ENCODE data around the gene DOP1B.

Gene DOP1B

DNA sequence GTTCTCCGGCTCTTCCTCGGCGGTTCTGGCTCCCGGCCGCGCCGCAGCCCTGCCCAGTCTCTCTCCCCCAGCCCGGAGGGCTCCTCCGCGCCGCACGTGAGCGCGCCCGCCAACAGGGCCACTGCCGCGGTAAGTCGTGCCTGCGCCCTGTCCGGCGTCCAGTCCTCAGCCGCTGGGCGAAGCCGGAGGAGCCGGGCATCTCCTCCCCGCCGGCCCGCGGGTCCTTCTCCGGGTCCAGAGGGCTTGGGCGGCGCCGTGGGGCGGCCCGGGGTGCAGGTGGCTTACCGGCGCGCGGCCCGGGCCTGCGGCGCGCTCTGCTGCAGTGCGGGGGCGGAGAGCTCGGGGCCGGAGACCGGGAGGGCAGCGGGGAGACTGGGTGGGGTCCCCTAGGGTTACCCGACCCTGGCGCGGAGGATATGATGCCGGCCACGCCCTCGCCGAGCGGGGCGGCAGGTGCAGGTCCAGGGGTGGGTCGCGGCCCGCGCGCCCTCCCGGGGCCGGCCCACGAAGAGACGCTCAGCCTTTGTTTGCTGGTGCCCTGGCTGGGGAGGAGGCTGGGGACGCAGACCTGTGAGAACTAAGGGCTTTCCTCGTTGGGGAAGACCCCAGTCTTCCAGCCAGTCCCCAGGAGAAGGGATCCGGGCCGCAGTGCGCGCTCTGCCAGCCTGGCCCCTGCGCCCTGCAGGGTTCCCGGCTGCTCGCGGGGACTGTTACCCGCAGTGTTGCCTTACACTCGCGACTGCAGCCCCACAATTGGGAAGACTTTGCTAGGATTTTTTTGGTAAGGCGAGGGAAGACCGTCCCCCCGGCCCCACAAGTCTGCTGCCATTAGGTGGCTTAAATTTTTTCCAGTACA lies at the start of gene DOP1B:
Gene DOP1B, plus strand, starts transcription at position 10 of the 856 bp plus-strand sequence. CDS start 7,910 bp downstream, outside the sequence.
- no peak for TF ChIP-seq CTCF (conservative IDR thresholded peaks at IDR 0.05; ENCODE audit: low read depth, low read length)
- Histone ChIP-seq H4K20me1 (ENCODE audit: insufficient read depth) (no peaks in the 10 kb centered on the region), H3K36me3 (ENCODE audit: insufficient read depth) (no peaks in the 10 kb centered on the region), H3K4me1 (ENCODE audit: low read depth, poor library complexity, severe bottlenecking) (peaks cover 15% of the 10 kb centered on the region), H3K27ac (peak within 1 kb of the TSS; percentile 32; the same call in 1 of the 2 replicates), H3K9ac (peak within 1 kb of the TSS; percentile 65; the same call in 1 of the 2 replicates), H2AFZ (ENCODE audit: low read depth) (peak within 1 kb of the TSS; percentile 81), H3K4me2 (peak within 1 kb of the TSS; percentile 76), H3K79me2 (ENCODE audit: insufficient read depth, low read depth) (no peaks in the 10 kb centered on the region), H3K27me3 (ENCODE audit: insufficient read depth, low read depth) (no peaks in the 10 kb centered on the region; the same call in 1 of the 2 replicates), H3K4me3 (IDR thresholded peaks at IDR 0.05; ENCODE audit: insufficient read depth, low read depth, low read length) (no peak within 1 kb of the TSS)

- no peaks in the 10 kb centered on the region for H3K79me2 ChIP-seq (ENCODE audit: insufficient read depth, low read depth)
- H3K9ac ChIP-seq: no peak overlapping the region
- H4K20me1 ChIP-seq (ENCODE audit: insufficient read depth): no peaks in the 10 kb centered on the region
- H2AFZ ChIP-seq (ENCODE audit: low read depth): no peak overlapping the region
- H3K4me2 ChIP-seq: no peak overlapping the region
- no peak overlapping the region for H3K4me3 ChIP-seq (IDR thresholded peaks at IDR 0.05; ENCODE audit: insufficient read depth, low read depth, low read length)
- no peak overlapping the region for H3K27ac ChIP-seq
- no peak for TF ChIP-seq CTCF (conservative IDR thresholded peaks at IDR 0.05; ENCODE audit: low read depth, low read length)
- H3K36me3 ChIP-seq (ENCODE audit: insufficient read depth): no peaks in the 10 kb centered on the region
- peaks cover 19% of the 10 kb centered on the region for H3K4me1 ChIP-seq (ENCODE audit: low read depth, poor library complexity, severe bottlenecking)
- H3K27me3 ChIP-seq (ENCODE audit: insufficient read depth, low read depth): no peaks in the 10 kb centered on the region
These were observed 46.8 kb upstream of the DOP1B start for GRCh38 chr21:36109868-36110267.

DNA sequence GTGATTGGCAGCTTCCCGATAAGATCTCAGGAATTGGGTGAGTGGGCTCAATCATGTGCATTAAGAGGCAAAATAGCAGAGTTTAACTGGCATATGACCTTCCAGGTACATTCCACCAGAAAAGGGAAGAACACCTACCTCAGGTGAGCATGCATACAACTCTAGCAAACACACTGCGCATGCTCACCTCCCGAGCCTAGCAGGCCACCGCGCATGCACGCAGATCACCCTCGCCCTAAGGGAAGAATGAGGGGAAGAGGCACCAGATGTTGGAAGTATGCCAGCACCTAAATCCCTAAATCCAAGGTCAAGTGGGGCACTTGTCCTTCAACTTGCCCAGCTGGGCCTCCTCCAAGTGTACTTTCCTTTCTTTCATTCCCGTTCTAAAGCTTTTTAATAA lies 45.4 kb upstream of the DOP1B start:
- Histone ChIP-seq H4K20me1 (ENCODE audit: insufficient read depth) (no peaks in the 10 kb centered on the region), H3K4me2 (no peak overlapping the region), H3K4me3 (IDR thresholded peaks at IDR 0.05; ENCODE audit: insufficient read depth, low read depth, low read length) (no peak overlapping the region), H3K27ac (no peak overlapping the region), H3K79me2 (ENCODE audit: insufficient read depth, low read depth) (no peaks in the 10 kb centered on the region), H3K9ac (no peak overlapping the region), H2AFZ (ENCODE audit: low read depth) (no peak overlapping the region), H3K27me3 (ENCODE audit: insufficient read depth, low read depth) (no peaks in the 10 kb centered on the region), H3K36me3 (ENCODE audit: insufficient read depth) (no peaks in the 10 kb centered on the region), H3K4me1 (ENCODE audit: low read depth, poor library complexity, severe bottlenecking) (peaks cover 19% of the 10 kb centered on the region)
- no peak for TF ChIP-seq CTCF (conservative IDR thresholded peaks at IDR 0.05; ENCODE audit: low read depth, low read length)

DNA sequence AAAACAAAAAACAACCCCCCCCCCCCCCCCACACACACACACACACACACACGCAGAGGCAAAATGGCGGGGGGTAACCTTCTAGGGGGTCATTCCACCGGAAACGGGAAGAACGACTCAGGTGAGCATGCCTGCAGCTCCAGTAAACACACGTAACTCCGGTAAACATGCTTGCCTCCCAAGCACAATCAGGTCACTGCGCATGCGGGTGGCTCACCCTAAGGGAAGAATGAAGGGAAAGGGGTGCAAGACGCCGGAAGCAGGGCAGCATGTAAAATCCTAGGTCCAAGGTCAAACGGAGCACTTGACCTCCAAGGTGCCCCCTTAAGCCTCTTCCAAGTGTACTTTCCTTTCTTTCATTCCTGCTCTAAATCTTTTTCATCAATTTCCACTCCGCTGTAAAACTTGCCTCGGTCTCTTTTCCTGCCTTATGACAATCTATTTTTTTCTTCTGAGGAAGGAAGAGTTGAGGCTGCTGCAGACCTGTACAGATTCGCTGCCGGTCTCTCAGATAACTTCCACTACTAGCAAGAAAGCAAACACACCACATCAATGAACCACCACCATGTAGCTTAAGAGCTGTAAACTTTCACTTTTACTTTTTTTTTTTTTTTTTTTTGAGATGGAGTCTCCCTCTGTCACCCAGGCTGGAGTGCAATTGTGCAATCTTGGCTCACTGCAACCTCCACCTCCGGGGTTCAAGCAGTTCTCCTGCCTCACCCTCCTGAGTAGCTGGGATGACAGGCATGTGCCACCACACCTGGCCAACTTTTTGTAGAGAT lies 42.8 kb upstream of the DOP1B start:
- H4K20me1 ChIP-seq (ENCODE audit: insufficient read depth): no peaks in the 10 kb centered on the region
- TF ChIP-seq CTCF (conservative IDR thresholded peaks at IDR 0.05; ENCODE audit: low read depth, low read length): no peak
- no peak overlapping the region for H3K9ac ChIP-seq
- no peaks in the 10 kb centered on the region for H3K36me3 ChIP-seq (ENCODE audit: insufficient read depth)
- no peaks in the 10 kb centered on the region for H3K79me2 ChIP-seq (ENCODE audit: insufficient read depth, low read depth)
- H3K4me3 ChIP-seq (IDR thresholded peaks at IDR 0.05; ENCODE audit: insufficient read depth, low read depth, low read length): no peak overlapping the region
- H3K27ac ChIP-seq: no peak overlapping the region
- H3K27me3 ChIP-seq (ENCODE audit: insufficient read depth, low read depth): no peaks in the 10 kb centered on the region
- no peak overlapping the region for H2AFZ ChIP-seq (ENCODE audit: low read depth)
- H3K4me1 ChIP-seq (ENCODE audit: low read depth, poor library complexity, severe bottlenecking): peaks cover 38% of the 10 kb centered on the region
- H3K4me2 ChIP-seq: no peak overlapping the region; the same call in 1 of the 2 replicates

Measured in KMS-11 (cell line).